Dendritic cell treated with granulocyte-macrophage colony-stimulating factor and Interleukin-4, amounts not matched to agents 40 ng/mL and 50 ng/mL, for 4 days (primary cell): ENCODE results near the gene DCDC2.

ENCODE experiments used
- H3K27ac Mint-ChIP-seq: one replicate; pipeline ENCODE4 v1.8.0; 2022; ENCODE audit warnings: mild to moderate bottlenecking, mixed read lengths
- H3K27me3 Mint-ChIP-seq: one replicate; pipeline ENCODE4 v1.8.0; 2022; ENCODE audit warnings: mild to moderate bottlenecking, mixed read lengths
- H3K36me3 Mint-ChIP-seq: one replicate; pipeline ENCODE4 v1.8.0; 2022; ENCODE audit warnings: low read depth, mixed read lengths
- H3K4me1 Mint-ChIP-seq: one replicate; pipeline ENCODE4 v1.8.0; 2022; ENCODE audit warnings: low read depth, mixed read lengths
- H3K4me3 Mint-ChIP-seq: one replicate; pipeline ENCODE4 v1.8.0; 2022; ENCODE audit warnings: mild to moderate bottlenecking, moderate library complexity, mixed read lengths
- H3K9me3 Mint-ChIP-seq: one replicate; pipeline ENCODE4 v1.8.0; 2022; ENCODE audit warnings: mixed read lengths
- intact Hi-C: fragments of 100-400 bp; cut with micrococcal nuclease; formaldehyde crosslinking; loops from one replicate; pipeline ENCODE4 v1.15.0; 2022

The DCDC2 gene

GRCh38 chr6:24358219-24358821, 461 bp upstream of the DCDC2 start:
- Mint-ChIP-seq H3K9me3 (no peaks in the 10 kb centered on the region), H3K27me3 (peaks cover 43% of the 10 kb centered on the region), H3K27ac (no peak overlapping the region), H3K4me1 (peaks cover 21% of the 10 kb centered on the region), H3K4me3 (no peak overlapping the region), H3K36me3 (no peaks in the 10 kb centered on the region)
- intact Hi-C loops = no loop called here

GRCh38 chr6:24356310-24356973, 1.4 kb downstream of the DCDC2 start:
- intact Hi-C loops = no loop called here
- Mint-ChIP-seq H3K9me3 (no peaks in the 10 kb centered on the region), H3K4me3 (no peak overlapping the region), H3K4me1 (peaks cover 21% of the 10 kb centered on the region), H3K27me3 (peaks cover 41% of the 10 kb centered on the region), H3K36me3 (no peaks in the 10 kb centered on the region), H3K27ac (no peak overlapping the region)

- no peak overlapping the region for H3K4me3 Mint-ChIP-seq
- H3K27me3 Mint-ChIP-seq = peaks cover 40% of the 10 kb centered on the region
- H3K27ac Mint-ChIP-seq = no peak overlapping the region
These were observed 2.5 kb downstream of the DCDC2 start for GRCh38 chr6:24355393-24355792.

GRCh38 chr6:24353861-24354260, 4.0 kb downstream of the DCDC2 start:
- H3K36me3 Mint-ChIP-seq = no peaks in the 10 kb centered on the region
- peaks cover 10% of the 10 kb centered on the region for H3K4me1 Mint-ChIP-seq
- H3K9me3 Mint-ChIP-seq = no peaks in the 10 kb centered on the region
- no peak overlapping the region for H3K27ac Mint-ChIP-seq
- no peak overlapping the region for H3K4me3 Mint-ChIP-seq
- peaks cover 31% of the 10 kb centered on the region for H3K27me3 Mint-ChIP-seq
- intact Hi-C loops = no loop called here

More at GRCh38 chr6:24355393-24355792, 2.5 kb downstream of the DCDC2 start:
- Mint-ChIP-seq H3K36me3 (no peaks in the 10 kb centered on the region), H3K9me3 (no peaks in the 10 kb centered on the region), H3K4me1 (peaks cover 21% of the 10 kb centered on the region)
- intact Hi-C loops = no loop called here

GRCh38 chr6:24352434-24352833, 5.4 kb downstream of the DCDC2 start:
- Mint-ChIP-seq H3K27ac (no peak overlapping the region), H3K27me3 (peaks cover 22% of the 10 kb centered on the region)

GRCh38 chr6:24344976-24345375, 12.9 kb downstream of the DCDC2 start:
- H3K27me3 Mint-ChIP-seq = no peaks in the 10 kb centered on the region
- intact Hi-C loops = no loop called here
- H3K27ac Mint-ChIP-seq = no peak overlapping the region

More at GRCh38 chr6:24352434-24352833, 5.4 kb downstream of the DCDC2 start:
- Mint-ChIP-seq H3K9me3 (no peaks in the 10 kb centered on the region), H3K4me1 (peaks cover under 1% of the 10 kb centered on the region), H3K4me3 (no peak overlapping the region), H3K36me3 (no peaks in the 10 kb centered on the region)
- intact Hi-C loops = no loop called here

GRCh38 chr6:24340998-24341938, 16.6 kb downstream of the DCDC2 start:
- H3K36me3 Mint-ChIP-seq = no peaks in the 10 kb centered on the region
- H3K27ac Mint-ChIP-seq = no peak overlapping the region
- no peak overlapping the region for H3K4me3 Mint-ChIP-seq
- intact Hi-C loops = no loop called here
- H3K9me3 Mint-ChIP-seq = peaks cover 17% of the 10 kb centered on the region
- H3K27me3 Mint-ChIP-seq = no peaks in the 10 kb centered on the region
- H3K4me1 Mint-ChIP-seq = no peaks in the 10 kb centered on the region

More at GRCh38 chr6:24344976-24345375, 12.9 kb downstream of the DCDC2 start:
- Mint-ChIP-seq H3K4me1 (no peaks in the 10 kb centered on the region), H3K4me3 (no peak overlapping the region), H3K36me3 (no peaks in the 10 kb centered on the region), H3K9me3 (no peaks in the 10 kb centered on the region)

- Mint-ChIP-seq H3K4me1 (no peaks in the 10 kb centered on the region), H3K9me3 (peaks cover 17% of the 10 kb centered on the region), H3K4me3 (no peak overlapping the region), H3K27me3 (no peaks in the 10 kb centered on the region), H3K27ac (no peak overlapping the region), H3K36me3 (no peaks in the 10 kb centered on the region)
- intact Hi-C loops = no loop called here
These were observed 17.9 kb downstream of the DCDC2 start for GRCh38 chr6:24339932-24340331.

- Mint-ChIP-seq H3K4me3 (no peak overlapping the region), H3K4me1 (no peaks in the 10 kb centered on the region), H3K27ac (no peak overlapping the region), H3K9me3 (peaks cover 16% of the 10 kb centered on the region), H3K36me3 (no peaks in the 10 kb centered on the region), H3K27me3 (no peaks in the 10 kb centered on the region)
- intact Hi-C loops = no loop called here
These were observed 23.6 kb downstream of the DCDC2 start for GRCh38 chr6:24334285-24334684.

GRCh38 chr6:24332317-24332716, 25.5 kb downstream of the DCDC2 start:
- H3K4me3 Mint-ChIP-seq = no peak overlapping the region
- H3K36me3 Mint-ChIP-seq = no peaks in the 10 kb centered on the region
- no peak overlapping the region for H3K27ac Mint-ChIP-seq
- intact Hi-C loops = no loop called here
- H3K4me1 Mint-ChIP-seq = no peaks in the 10 kb centered on the region
- H3K9me3 Mint-ChIP-seq = no peaks in the 10 kb centered on the region
- H3K27me3 Mint-ChIP-seq = no peaks in the 10 kb centered on the region

- Mint-ChIP-seq H3K27me3 (peaks cover 1% of the 10 kb centered on the region), H3K27ac (no peak overlapping the region), H3K9me3 (no peaks in the 10 kb centered on the region), H3K36me3 (no peaks in the 10 kb centered on the region), H3K4me3 (no peak overlapping the region), H3K4me1 (no peaks in the 10 kb centered on the region)
- intact Hi-C loops = no loop called here
These were observed 27.6 kb downstream of the DCDC2 start for GRCh38 chr6:24330137-24330732.

- H3K4me1 Mint-ChIP-seq = no peaks in the 10 kb centered on the region
- H3K4me3 Mint-ChIP-seq = no peak overlapping the region
These were observed 28.4 kb downstream of the DCDC2 start for GRCh38 chr6:24329451-24329850.

GRCh38 chr6:24329022-24329421, 28.8 kb downstream of the DCDC2 start:
- no peaks in the 10 kb centered on the region for H3K9me3 Mint-ChIP-seq
- H3K27ac Mint-ChIP-seq = no peak overlapping the region
- peaks cover 1% of the 10 kb centered on the region for H3K27me3 Mint-ChIP-seq
- intact Hi-C loops = no loop called here
- H3K4me3 Mint-ChIP-seq = no peak overlapping the region
- H3K36me3 Mint-ChIP-seq = no peaks in the 10 kb centered on the region
- H3K4me1 Mint-ChIP-seq = no peaks in the 10 kb centered on the region

More at GRCh38 chr6:24329451-24329850, 28.4 kb downstream of the DCDC2 start:
- no peak overlapping the region for H3K27ac Mint-ChIP-seq
- H3K36me3 Mint-ChIP-seq = no peaks in the 10 kb centered on the region
- H3K9me3 Mint-ChIP-seq = no peaks in the 10 kb centered on the region
- peaks cover 1% of the 10 kb centered on the region for H3K27me3 Mint-ChIP-seq
- intact Hi-C loops = no loop called here

GRCh38 chr6:24327756-24328155, 30.1 kb downstream of the DCDC2 start:
- Mint-ChIP-seq H3K36me3 (no peaks in the 10 kb centered on the region), H3K4me3 (no peak overlapping the region), H3K9me3 (no peaks in the 10 kb centered on the region), H3K4me1 (no peaks in the 10 kb centered on the region), H3K27ac (no peak overlapping the region), H3K27me3 (peaks cover 1% of the 10 kb centered on the region)
- intact Hi-C loops = no loop called here
